IPS DF 6.9 (cell line): ENCODE results near the gene INSRR.

ENCODE experiments used
- DNase-seq: peaks from one replicate; pipeline ENCODE4 v3.0.0-alpha.2; 2013; ENCODE audit warnings: low read depth, low spot score
- H3K27ac ChIP-seq: one replicate; pipeline ENCODE4 v1.5.1; 2013; ENCODE audit warnings: low read length, control low read depth
- H3K27me3 ChIP-seq: 2 replicates; pipeline ENCODE4 v1.6.1; 2013; ENCODE audit warnings: mild to moderate bottlenecking, low read length; ENCODE audit not compliant: control insufficient read depth, insufficient read depth
- H3K36me3 ChIP-seq: 2 replicates; pipeline ENCODE4 v1.6.1; 2013; ENCODE audit warnings: low read length; ENCODE audit not compliant: control insufficient read depth, insufficient read depth
- H3K4me1 ChIP-seq: 2 replicates; pipeline ENCODE4 v1.6.1; 2013; ENCODE audit warnings: low read length; ENCODE audit not compliant: control insufficient read depth, insufficient read depth
- H3K4me3 ChIP-seq: 2 replicates; pipeline ENCODE4 v1.5.1; 2013; ENCODE audit warnings: mild to moderate bottlenecking, low read length
- H3K9me3 ChIP-seq: 2 replicates; pipeline ENCODE4 v1.6.1; 2013; ENCODE audit warnings: low read length, inconsistent platforms; ENCODE audit not compliant: control insufficient read depth, insufficient read depth
- WGBS: extraction: QIAGEN DNeasy Blood & Tissue Kit; methylation state at CpG from one replicate; pipeline ENCODE4 v1.1.7; 2013; ENCODE audit warnings: mixed read lengths, missing lambda C conversion rate; ENCODE audit not compliant: insufficient read length, insufficient coverage; 5-methylcytosine and 5-hydroxymethylcytosine counted together

The INSRR gene

DNA sequence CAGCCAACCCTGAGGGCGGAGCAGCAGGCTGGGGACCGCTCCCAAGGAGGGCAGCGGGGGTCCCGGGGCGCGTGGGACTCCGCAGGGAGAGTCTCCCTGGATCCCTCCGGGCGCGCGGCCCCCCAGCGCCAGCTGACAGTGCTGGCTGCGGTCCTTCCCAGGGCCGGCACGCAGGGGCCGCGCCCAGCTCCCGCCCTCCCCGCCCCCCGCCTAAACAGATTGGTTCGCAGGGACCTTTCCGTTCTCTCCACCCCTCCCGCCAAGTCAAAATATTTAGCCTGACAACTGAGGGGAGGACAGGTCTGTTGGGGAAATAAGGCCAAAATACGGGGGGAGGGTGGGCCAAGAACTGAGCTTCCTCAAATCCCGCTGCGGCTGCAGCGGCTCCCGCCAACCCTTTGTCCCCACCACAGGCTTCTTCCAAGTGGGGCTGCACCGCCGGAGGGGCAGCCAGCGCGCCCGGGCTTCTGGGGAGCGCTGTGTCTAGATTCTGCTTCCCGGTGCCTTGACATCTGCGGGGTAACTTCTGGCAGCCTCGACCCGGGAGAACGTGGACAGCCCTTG lies at the start of gene INSRR:
TSS of gene INSRR (minus strand) at position 159 of the 564 bp plus-strand sequence. CDS start 496 bp downstream, outside the sequence.
- DNase-seq: no peak
- H3K9me3 ChIP-seq: no peaks in the 10 kb centered on the region
- peaks cover 2% of the 10 kb centered on the region; the same call in 1 of the 2 replicates for H3K4me1 ChIP-seq
- H3K27ac ChIP-seq: no peak within 1 kb of the TSS
- no peaks in the 10 kb centered on the region for H3K36me3 ChIP-seq
- peak within 1 kb of the TSS; percentile 4; the same call in 1 of the 2 replicates for H3K4me3 ChIP-seq
- peaks cover 76% of the 10 kb centered on the region for H3K27me3 ChIP-seq
- no CpG with 5 or more reads among the region's 39 CpGs for WGBS

DNA sequence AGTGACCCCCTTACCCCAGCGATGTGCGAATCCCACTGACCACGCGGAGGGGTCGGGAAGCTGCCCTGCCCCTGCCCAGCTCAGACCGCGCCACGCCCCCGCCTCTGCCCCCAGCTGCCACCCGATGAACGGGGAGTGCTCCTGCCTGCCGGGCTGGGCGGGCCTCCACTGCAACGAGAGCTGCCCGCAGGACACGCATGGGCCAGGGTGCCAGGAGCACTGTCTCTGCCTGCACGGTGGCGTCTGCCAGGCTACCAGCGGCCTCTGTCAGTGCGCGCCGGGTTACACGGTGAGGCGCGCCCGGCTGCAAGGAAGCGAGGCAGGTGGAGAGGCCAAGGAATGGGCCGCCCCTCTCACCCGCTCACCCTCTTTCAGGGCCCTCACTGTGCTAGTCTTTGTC lies 49.6 kb upstream of the INSRR start:
- WGBS: no CpG with 5 or more reads among the region's 29 CpGs
- H3K36me3 ChIP-seq: no peaks in the 10 kb centered on the region
- DNase-seq: no peak
- H3K27me3 ChIP-seq: no peaks in the 10 kb centered on the region
- H3K27ac ChIP-seq: no peak overlapping the region
- H3K4me3 ChIP-seq: no peak overlapping the region
- H3K9me3 ChIP-seq: no peaks in the 10 kb centered on the region
- H3K4me1 ChIP-seq: peaks cover 3% of the 10 kb centered on the region

DNA sequence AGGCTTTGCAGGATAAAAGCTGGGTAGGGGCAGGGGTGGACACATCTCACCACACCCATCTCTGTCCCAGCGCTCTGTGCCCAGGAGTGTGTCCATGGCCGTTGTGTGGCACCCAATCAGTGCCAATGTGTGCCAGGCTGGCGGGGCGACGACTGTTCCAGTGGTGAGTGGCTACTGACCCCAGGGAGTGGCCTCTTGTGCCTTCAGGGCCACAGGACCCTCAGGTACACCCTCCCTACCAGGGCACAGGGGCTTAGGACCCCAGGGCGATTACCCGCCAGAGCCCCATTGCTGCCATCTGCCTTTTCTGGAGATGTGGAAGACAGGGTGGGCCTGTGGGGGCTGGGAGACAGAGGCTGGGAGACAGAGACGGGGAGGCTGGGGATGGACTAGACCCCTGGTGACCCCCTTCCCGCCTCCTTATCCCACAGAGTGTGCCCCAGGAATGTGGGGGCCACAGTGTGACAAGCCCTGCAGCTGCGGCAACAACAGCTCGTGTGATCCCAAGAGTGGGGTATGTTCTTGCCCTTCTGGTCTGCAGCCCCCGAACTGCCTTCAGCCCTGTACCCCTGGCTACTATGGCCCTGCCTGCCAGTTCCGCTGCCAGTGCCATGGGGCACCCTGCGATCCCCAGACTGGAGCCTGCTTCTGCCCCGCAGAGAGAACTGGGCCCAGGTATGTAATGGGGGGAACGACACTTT lies 47.4 kb upstream of the INSRR start:
- WGBS: no CpG with 5 or more reads among the region's 16 CpGs
- H3K36me3 ChIP-seq: no peaks in the 10 kb centered on the region
- DNase-seq: no peak
- H3K9me3 ChIP-seq: no peaks in the 10 kb centered on the region
- no peaks in the 10 kb centered on the region for H3K27me3 ChIP-seq
- no peaks in the 10 kb centered on the region; the same call in 1 of the 2 replicates for H3K4me1 ChIP-seq
- no peak overlapping the region for H3K27ac ChIP-seq
- H3K4me3 ChIP-seq: no peak overlapping the region

DNA sequence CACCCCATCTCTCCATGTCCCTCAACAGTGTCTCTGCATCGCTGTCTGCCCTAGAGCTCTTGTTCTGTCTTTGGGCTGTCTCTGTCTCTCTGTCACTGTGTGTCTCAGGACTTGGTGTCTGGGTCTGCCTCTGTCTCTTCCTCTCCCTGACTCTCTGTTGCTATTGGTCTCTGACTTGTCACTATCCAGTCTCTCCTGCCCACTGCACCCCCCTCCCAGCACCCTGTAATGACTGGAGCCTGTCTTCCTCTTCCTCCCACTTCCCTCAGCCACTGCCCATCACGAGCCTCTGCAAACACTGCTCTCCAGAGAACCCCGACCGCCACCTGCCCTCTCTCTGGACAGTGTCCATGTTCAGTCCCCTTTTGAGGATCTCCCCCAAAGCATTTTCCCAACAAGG lies 46.7 kb upstream of the INSRR start:
- no peaks in the 10 kb centered on the region for H3K36me3 ChIP-seq
- no peaks in the 10 kb centered on the region for H3K27me3 ChIP-seq
- no peaks in the 10 kb centered on the region; the same call in 1 of the 2 replicates for H3K4me1 ChIP-seq
- no peak overlapping the region for H3K4me3 ChIP-seq
- DNase-seq: no peak
- H3K9me3 ChIP-seq: no peaks in the 10 kb centered on the region
- WGBS: no CpG with 5 or more reads among the region's 4 CpGs
- H3K27ac ChIP-seq: no peak overlapping the region

DNA sequence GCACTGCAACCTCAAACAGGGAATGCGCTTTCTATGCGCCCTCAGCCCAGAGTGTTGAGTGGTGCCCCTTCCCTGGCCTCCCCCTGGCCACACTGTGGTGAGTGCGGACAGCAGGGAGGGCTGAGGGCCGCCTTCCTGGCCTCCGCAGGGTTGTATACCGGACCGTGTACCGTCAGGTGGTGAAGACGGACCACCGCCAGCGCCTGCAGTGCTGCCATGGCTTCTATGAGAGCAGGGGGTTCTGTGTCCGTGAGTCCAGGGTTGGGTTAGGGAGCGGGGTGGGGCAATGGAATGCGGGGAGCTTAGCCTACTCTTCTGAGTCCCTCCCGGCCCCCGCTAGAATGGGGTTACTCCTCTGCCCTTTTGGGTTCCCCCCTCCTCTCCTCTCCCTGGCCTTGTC lies 46.3 kb upstream of the INSRR start:
- H3K27me3 ChIP-seq: no peaks in the 10 kb centered on the region
- H3K9me3 ChIP-seq: no peaks in the 10 kb centered on the region
- no peak for DNase-seq
- no CpG with 5 or more reads among the region's 16 CpGs for WGBS
- H3K27ac ChIP-seq: no peak overlapping the region
- H3K36me3 ChIP-seq: no peaks in the 10 kb centered on the region
- H3K4me3 ChIP-seq: no peak overlapping the region
- no peaks in the 10 kb centered on the region; the same call in 1 of the 2 replicates for H3K4me1 ChIP-seq

DNA sequence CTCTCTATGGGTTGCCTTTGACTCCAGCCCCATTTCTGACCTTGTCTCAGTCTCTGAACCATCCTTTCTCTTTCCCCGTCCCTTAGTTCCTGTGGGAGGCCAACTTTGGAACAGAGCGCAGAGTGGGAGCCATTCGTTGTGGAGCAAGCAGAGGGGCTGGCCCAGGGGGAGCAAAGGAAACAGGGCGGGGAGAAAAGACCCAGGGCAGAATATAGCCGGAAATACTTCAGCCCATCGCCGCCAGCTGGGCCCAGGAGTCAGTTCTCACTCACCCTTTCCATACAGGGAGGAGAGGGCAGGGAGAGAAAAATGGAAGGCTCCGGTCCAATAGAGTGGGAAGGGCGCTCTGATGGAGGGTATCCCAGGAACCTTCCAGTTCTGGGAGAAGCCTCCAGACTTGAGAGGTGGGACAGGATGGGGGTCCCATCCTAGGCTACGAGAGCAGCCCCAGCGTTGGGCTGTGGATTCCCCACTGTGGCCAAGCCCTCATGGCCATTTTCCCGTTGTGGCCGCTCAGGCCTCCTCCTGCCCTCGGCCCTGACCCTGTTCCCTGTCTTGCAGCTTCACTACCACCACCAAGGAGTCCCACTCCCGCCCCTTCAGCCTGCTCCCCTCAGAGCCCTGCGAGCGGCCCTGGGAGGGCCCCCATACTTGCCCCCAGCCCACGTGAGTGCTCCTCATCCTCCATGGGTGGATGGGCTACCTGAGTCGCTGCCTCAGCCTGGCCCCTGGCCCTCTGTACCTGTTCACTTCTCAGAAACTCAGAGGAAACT lies 45.5 kb upstream of the INSRR start:
- Histone ChIP-seq H3K27me3 (no peaks in the 10 kb centered on the region), H3K9me3 (no peaks in the 10 kb centered on the region), H3K36me3 (no peaks in the 10 kb centered on the region), H3K27ac (no peak overlapping the region), H3K4me3 (no peak overlapping the region), H3K4me1 (no peaks in the 10 kb centered on the region; the same call in 1 of the 2 replicates)
- WGBS: no CpG with 5 or more reads among the region's 19 CpGs
- DNase-seq: no peak

DNA sequence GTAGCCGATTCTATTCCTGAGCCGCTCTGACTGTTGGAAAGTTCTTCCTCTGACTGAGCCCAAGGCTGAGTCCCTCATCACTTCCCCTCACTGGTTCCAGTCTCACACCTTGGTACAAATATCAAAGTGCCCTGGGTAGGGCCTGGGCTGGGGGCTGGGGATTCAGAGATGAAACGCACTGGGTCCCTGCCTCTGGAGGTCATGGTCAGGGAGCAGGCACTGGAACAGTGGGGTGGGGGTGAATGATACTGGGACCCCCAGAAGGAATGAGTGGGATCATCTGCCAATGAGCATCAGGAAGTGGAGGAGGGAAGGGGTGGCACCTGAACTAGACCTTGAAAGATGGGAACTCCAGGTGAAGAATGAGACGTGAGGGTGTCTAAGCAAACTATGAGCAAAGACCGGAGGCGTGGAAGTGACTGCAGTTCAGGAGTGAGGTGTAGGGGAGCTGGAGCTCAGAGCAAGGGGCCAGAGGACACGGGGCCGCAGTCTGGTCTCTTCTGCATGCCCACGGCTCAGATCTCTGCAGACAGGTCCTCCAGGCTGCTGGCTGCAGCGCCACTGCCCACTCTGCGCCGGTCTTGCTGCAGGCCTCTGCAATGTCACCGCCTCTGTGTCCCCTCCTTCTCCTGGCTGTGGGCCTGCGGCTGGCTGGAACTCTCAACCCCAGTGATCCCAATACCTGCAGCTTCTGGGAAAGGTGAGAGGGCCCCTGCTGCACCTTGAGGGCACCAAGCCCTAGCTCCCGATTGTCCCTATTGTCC lies 44.6 kb upstream of the INSRR start:
- DNase-seq: no peak
- Histone ChIP-seq H3K36me3 (no peaks in the 10 kb centered on the region), H3K27me3 (no peaks in the 10 kb centered on the region), H3K4me3 (no peak overlapping the region), H3K9me3 (no peaks in the 10 kb centered on the region), H3K4me1 (no peaks in the 10 kb centered on the region; the same call in 1 of the 2 replicates), H3K27ac (no peak overlapping the region)
- WGBS: no CpG with 5 or more reads among the region's 15 CpGs

DNA sequence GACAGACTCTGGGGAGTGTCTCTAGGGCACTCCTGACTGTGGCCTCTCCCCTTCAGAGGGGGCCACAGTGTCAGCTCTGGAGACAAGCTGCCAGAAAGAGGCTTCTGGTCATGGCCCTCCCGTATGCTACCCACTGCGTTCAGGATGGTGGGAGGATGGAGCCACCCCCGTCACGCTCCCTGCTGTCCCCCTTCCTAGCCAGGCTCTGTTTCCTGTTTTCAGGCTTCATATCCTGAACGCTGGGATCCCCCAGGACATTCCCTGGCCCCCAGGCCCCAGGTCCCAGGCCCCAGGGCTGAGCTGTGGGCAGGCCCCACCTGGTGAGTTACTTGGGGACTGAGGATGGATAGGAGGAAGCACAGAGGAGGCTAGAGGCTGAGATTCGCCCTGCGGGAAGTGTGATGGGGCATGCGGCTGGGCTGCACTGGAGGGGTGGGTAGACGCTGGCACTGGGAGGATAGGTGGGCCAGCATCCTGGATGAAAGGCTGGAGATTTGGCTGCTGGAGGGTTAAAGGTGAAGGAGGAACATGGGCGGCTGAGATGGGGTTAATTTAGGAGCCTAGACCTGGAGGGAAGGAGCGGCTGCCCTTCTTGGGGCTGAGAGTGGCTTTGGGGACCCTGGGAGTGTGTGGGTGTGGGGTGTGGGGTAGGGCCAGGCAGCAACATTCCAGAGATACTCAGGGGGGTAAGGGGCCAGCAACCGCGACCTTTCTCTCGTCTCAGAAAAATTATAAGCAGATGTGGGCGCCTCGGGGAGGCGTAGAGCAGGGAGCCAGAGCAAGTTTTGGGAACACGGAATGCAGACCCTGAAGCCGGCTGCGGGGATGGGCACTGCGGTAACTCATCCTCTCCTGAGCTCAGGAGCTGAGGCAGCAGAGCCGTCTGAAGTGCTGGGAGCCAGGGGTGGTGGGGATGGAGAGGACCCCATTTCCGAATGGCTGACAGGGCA lies 43.3 kb upstream of the INSRR start:
- Histone ChIP-seq H3K27ac (no peak overlapping the region), H3K36me3 (no peaks in the 10 kb centered on the region)

DNA sequence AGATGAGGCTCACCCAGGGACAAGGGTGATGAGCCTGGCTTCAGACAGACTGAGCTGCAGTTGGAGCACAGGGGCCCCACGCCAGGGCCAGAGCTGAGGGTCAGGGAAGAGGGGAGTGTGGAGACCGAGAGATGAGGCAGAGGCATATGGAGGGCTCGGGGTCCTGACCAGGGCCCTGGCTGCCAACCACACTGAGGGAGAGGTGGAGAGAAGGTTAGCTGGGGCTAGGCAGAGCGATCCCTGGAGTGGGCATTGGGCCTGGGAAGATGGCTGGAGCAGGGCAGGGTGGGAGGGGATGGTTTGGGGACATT lies 42.6 kb upstream of the INSRR start:
- H3K4me3 ChIP-seq: no peak overlapping the region
- no peak overlapping the region for H3K27ac ChIP-seq
- no peak for DNase-seq
- WGBS: no CpG with 5 or more reads among the region's 4 CpGs
- H3K27me3 ChIP-seq: no peaks in the 10 kb centered on the region
- H3K9me3 ChIP-seq: no peaks in the 10 kb centered on the region
- no peaks in the 10 kb centered on the region for H3K36me3 ChIP-seq
- H3K4me1 ChIP-seq: no peaks in the 10 kb centered on the region

More for the DNA sequence above, 43.3 kb upstream of the INSRR start:
- DNase-seq: no peak
- no peaks in the 10 kb centered on the region for H3K4me1 ChIP-seq
- no CpG with 5 or more reads among the region's 23 CpGs for WGBS
- H3K4me3 ChIP-seq: no peak overlapping the region
- no peaks in the 10 kb centered on the region for H3K27me3 ChIP-seq
- H3K9me3 ChIP-seq: no peaks in the 10 kb centered on the region
